NCI-H345 treated with DMSO at 0.1 percent for 48 hours (cell line): ENCODE measurements around the gene ARHGAP26.
A peak's percentile ranks its signal among the peaks of the same experiment; 100 is the strongest.

Experiments
- DNase-seq: peaks from one replicate; lab custom pipeline; 2025; ENCODE audit not compliant: unreplicated experiment; lab: John Stamatoyannopoulos, UW

Gene ARHGAP26

DNA sequence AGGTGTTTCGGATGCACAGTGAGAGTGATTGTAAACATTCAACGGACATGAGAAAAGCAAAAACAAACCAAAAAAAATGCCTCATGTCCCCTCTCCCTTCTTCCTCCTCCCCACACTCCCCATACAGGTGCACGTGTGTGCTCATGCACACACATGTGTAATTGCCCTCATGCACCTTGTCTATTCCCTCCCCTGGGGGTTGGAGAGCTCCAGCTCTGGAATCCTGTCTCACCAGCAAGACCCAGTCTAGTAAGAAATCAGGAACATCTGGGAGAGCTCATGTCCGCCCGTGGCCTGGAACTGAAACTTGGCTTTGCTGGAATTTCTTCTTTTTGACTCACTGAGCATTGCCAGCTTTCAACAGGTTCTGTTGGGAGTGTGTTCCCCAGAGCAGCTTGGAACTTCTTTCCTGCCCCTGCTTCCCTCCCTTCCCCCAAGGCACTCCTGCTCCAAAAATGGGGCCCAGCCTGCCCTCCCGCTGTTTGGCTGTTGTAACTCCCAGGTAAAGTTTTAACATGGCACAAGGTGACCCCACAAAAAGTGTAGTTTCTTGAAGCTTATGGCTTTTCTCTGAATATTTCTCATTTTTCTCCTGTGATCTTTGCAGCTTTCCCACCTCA lies 443.2 kb downstream of the ARHGAP26 start:
- DNase-seq: no peak

DNA sequence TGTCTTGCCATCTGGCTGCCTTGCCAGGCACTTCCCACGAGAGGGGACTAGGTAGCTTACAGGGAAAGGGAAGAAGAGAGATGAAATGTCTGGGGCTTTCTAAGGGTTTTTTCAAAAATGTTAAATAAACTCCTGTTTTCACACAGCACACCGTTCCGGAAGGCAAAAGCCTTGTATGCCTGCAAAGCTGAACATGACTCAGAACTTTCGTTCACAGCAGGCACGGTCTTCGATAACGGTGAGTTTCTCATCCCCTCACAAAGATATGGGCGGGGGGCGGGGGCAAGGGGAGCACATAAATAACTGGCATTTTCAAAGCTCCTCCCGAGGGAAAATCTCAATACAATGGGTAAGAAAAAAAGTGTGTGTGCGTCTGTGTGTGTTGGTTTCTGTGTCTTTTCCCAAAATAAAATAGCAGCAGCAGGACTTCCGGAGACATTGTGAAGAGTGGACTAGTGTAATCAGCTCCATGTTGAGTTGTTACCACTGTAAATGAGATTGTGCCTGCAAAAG lies 443.7 kb downstream of the ARHGAP26 start:
- no peak for DNase-seq

DNA sequence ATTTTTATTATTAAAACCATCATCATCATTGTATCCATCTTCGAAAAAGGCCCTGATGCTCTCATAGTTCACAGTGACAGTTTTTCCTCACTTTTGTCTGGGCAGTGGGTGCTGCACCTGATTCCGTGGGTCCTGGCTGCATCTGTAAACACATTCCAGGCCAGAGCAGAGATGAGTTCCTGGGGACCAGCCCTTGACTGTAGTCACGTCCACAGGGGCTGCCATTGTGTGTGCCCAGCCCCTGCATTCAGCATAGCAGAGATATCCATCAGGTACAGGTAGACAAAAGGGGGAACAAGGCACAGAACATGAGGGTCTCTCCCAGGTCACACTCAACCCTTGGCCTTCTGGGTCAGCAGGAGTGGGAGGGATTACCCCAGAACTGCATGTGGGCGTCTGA lies 444.3 kb downstream of the ARHGAP26 start:
- DNase-seq: no peak

DNA sequence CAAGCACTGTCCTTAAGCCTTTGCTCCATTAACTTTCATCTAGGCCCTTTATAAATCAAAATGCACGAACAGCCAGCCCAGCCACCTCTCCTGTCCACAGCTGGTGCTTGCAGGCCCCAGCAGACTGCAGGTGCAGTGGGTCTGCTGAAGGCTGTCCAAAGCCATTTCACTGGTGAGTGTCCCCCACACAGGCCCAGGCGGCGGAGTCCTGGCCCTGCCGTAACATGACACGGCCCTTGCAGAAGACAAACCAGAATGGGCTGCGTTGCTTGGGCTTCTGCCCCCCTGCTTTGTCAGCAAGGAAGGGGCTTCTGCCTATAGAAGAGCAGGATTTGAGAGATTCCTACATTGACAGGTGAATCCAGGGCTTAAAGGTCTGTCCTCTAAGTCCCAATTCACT lies 444.7 kb downstream of the ARHGAP26 start:
- no peak for DNase-seq

DNA sequence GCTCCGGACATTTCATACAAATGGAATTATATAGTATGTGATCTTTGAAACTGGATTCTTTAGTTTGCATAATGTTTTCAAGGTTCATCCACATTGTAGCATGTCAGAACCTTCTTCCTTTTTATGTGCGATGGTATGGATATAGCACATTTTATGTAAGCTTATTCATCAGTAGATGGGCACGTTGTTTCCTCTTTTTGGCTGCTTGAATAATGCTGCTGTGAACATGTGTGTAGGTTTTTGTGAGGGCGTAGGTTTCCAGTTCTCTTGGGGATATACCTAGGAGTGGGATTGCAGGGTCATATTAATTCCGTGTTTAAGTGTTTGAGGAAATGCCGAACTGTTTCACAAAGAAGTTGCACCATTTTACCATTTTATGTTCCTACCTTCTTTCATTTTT lies 445.5 kb downstream of the ARHGAP26 start:
- no peak for DNase-seq

DNA sequence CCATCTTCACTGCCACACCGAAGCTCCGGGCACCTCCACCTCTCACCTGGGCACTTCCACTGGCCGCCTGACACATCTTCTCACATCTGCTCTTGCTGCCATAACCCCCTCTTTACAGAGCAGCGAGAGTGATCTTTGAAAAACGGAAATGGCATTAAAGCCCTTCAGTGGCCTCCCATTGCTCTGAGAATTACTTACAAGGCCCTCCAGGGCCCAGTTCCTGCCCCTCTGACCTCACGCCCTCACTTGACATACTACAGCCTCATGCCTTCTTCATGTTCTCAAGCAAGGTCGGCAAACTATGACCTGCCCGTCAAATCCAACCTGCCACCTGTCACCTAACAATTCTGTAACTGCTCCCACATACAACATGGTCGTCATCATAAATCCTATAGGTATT lies 446.0 kb downstream of the ARHGAP26 start:
- DNase-seq: no peak

DNA sequence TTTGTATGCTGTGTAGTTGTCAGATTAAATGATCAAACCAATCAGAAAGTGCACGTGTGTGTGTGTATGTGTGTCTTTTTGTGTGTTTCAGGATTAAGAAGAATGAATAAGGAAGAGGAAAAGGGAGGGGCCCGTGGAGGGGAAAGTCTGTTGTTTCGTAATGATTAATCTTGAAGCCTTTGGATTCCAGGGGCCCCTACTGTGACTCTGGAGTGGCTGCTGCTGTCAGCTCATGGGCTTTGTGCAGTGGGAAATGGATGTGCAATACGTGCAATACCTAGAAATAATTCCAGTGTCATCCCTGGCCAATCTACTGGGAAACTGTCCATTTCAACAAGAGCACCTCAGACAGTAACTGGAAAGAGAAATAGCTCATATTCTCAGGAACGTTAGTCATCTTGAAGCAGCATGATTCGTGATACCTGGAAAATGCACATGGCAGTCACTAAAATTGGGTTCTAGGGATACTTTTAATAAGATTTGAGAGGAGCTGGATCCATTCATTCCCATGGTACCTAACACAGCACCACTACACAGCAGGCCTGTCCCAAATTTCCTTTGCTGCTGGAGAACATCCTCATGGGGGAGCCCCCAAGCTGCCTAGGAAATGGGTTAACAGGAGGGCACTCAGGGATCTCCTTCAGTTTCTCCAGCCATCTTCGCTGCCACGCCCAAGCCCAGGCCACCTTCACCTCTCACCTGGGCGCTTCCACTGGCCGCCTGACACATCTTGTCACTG lies 447.1 kb downstream of the ARHGAP26 start:
- no peak for DNase-seq

DNA sequence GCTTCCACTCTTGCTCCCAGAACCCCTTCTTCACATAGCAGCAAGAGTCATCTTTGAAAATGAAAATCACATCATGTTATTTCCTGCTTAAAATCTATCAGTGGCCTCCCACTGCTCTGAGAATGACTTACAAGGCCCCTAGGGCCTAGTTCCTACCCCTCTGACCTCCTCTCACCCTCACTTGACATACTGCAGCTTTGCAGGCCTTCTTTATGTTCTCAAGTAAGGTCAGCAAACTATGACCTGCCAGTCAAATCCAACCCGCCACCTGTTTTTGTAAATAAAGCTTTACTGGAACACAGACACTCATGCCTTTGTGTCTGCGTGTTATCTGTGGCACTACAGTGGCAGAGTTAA lies 447.6 kb downstream of the ARHGAP26 start:
- DNase-seq: no peak

DNA sequence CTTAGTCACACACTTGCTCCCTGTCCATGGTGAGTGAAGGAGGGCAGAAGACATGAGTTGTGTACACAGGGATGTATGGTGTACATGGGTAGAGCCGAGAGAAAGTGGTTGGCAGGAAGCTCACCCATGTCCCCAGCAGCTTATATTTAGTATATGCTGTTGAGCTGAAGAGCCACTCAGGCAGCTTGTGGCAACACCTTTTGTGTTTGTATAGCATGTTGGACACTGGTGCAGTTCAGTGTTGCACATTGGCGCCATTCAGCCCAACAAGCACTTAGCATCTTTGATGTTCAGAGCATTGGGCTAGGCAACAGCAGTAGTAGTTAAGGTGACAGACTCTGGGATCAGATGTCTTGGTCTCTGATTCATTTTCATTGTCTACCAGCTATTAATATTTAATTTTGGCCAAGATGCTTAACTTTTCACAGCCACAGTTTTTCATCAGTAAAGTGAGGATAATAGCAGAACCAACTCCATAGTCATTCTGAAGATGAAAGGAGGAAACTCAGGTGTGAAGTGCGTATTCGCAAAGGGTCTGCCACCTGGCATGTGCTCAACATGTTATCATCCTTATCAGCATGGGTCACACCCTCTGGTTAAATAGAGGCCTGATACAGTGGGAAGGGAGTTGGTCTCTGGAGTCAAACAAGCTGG lies 448.5 kb downstream of the ARHGAP26 start:
- DNase-seq: peak; percentile 15

DNA sequence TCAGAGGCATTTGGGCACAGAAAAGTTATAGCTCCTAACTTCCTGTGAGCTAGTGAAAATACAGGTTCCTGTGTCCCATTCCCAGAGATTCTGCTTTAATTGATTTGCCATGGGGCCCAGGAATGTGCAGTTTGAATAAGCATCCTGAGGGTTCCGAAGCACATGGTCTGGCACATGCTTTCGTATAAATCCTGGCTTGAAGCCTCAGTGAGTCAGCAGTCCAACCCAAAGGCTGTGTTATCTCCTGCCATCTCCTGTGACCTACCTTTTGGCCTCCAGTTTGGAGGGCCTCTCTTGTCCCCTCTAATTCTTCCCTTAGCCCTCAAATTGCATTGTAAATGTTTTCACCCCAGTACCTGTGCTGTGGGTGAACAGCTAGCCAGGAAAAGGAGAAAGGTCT lies 449.5 kb downstream of the ARHGAP26 start:
- no peak for DNase-seq

DNA sequence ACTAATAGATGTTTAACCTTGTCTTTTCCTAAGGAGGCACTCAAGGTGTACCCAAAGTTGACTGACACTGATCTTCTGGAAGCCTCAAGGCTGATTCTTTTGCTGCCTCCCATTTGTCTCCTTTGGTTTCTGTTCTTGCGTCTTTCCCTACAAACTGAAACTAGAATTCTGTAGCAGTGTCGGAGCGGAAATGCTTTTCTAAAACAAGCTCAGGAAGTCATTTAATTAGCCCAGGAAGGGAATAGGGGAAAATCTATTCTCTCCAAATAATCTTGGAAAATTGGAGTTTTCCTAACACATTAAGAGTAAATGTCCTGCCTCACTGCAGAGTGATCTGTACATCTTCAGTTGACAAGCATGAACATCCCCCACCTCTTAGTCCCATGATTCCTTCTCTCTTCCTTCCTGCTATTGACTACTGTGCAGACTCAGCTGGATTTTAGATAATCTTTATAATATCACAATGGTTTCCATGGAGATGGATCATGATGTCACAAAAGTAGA lies 450.6 kb downstream of the ARHGAP26 start:
- no peak for DNase-seq

DNA sequence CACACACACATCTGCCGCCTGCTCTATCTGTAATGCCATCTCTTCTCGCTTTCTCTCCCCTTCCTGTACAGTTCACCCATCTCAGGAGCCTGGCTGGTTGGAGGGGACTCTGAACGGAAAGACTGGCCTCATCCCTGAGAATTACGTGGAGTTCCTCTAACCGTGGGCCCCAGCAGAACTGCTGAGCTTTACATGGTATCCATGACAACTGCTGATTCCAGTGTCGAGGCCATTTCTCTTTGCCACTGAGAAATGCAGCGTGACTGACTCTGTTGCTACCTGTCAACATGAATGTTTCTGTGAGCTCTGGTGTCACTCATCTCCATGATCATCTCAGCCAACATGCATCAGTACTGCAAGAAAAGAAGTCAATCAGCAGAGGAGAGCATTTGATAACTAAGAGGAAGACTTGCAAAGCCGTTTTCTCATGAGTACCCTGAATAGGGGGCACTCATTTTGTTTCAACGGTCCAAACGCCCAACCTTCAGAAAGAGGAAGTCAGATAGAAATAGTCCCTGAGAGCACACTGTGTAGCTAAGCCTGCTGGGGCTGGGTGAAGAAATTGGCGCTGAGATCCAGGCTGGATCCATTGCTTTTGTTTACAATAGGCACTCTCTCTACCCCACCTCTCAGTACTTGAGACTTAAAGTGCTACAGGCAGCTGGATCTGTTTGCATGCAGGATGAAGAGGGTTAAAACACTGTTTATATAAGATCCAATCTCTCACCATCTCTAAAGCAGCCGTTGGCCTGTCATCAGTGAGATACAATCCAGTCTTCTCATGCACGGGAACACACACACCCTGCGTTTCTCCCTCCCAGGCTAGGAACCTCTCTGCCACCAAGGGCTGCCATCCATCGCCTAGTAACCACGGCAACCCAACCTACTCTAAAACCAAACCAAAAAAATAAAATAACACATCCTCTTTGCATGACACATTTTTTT lies 452.4 kb downstream of the ARHGAP26 start:
- peak; percentile 94 for DNase-seq

DNA sequence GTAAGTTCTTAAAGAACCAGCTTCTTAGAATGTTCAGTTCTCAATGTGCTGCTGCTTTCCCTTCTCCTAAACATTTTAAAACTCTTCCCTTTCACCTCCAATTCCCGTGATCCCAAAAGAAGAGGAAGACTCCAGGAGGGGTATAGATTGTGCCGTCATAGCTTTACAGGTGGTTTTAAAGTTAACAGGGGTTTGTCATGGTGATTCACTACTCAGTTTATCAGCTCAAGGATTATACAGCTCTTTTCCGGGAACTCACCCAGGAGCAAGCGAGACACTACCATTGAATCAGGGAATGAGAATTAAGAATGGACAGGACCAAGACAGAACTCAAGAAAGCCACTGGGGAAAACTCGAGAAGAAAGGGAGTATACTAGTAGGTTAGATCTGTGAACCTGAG lies 454.5 kb downstream of the ARHGAP26 start:
- DNase-seq: no peak

DNA sequence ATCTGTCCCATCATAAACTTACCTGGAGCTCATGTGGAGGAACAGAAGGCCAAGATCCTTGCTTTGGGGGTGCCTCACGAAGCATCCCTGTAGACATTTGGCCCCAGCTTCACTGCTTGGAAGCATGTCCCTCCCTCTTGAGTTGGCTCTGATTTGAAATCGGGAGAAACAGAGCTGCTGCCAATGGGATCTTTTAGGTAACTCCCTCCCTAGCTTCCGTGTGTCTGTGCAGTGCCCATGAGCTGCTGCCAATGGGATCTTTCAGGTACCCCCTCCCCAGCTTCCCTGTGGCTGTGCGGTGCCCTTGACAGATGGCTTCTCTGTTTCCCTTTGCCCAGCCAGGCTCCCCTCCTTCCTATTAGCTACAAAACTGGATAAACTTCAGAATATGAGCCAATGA lies 455.3 kb downstream of the ARHGAP26 start:
- DNase-seq: no peak

DNA sequence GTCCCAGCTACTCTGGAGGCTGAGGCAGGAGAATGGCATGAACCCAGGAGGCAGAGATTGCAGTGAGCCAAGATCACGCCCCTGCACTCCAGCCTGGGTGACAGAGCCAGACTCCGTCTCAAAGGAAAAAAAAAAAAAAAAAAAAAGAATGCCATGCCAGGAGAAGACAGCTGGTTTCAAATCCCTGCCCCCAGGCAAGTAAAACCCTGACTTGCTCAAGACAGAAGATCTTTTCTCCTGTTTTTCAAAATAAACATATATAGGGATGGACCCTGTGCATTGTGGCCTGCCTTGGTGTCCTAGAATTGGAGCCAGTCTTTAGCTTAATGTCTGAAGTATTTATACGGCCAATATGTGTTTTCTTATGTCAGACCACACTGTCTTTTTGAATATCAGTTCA lies 456.2 kb downstream of the ARHGAP26 start:
- no peak for DNase-seq

DNA sequence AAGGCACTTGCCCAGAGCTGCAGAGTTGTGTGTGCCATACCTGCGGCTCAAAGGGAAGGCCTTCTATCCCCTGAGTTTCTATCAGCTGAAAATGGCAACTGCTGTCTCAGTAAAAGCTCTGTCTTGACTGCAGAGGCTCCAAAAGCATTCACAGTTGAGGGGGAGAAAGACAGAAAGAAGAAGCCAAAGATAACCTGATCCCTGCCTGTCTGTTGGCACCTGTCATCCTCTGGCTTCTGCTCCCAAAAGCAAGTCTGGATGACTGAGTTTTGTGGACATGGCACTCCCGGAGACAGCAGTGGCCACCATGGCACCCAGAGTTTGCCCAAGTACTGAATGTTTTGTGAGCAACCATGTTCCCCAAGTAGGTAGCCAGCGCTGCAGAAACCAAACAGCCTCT lies 456.7 kb downstream of the ARHGAP26 start:
- no peak for DNase-seq

DNA sequence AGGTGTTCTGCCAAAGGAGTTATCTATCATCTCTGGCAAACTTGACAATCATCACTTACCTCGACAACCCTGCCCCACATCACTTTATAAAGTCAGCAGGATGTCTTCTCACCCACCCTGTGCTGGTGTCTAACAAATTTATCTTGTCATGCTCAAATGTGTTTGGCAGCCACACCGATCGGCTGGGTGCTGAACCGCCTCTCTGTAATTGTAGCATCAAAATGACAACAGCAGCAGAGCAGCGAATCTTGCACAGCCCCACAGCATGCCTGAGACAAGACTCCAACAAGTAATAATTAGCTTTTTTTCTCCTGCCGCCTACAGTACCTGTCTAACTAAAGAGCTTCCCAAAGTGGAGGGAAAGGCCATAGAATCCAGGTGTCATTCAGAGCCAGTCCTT lies 457.1 kb downstream of the ARHGAP26 start:
- DNase-seq: no peak

DNA sequence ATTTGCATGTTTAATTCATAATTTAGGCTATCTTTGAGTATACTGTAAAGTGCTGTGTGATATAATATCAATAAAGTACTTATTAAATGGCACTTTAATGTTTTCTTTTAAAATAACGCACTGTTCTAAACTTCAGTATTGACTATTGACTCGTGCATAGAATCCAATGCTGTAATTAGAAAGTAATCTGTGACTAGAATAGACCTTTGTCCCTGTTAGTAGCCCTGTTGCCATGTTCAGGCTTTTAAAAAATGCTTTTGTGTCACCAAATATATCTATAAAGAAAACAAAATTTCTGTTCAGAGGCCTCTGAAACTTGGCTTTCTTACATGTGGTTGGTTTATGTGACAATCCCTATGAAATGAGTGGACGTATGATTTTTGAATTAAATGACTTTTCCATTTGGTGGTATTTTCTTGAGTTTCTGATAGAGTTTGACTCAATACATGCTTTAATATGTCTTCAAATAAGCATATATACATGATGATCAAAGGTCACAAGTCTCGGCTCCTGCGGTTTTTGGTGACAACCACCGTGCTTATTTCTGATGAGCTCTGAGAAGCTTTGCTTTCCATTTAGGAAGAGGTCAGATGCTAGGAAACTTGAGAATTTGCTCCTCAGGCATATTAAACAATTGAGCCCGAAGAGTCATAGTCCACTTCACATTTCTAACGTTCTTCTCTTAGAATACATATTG lies 458.6 kb downstream of the ARHGAP26 start:
- DNase-seq: no peak

DNA sequence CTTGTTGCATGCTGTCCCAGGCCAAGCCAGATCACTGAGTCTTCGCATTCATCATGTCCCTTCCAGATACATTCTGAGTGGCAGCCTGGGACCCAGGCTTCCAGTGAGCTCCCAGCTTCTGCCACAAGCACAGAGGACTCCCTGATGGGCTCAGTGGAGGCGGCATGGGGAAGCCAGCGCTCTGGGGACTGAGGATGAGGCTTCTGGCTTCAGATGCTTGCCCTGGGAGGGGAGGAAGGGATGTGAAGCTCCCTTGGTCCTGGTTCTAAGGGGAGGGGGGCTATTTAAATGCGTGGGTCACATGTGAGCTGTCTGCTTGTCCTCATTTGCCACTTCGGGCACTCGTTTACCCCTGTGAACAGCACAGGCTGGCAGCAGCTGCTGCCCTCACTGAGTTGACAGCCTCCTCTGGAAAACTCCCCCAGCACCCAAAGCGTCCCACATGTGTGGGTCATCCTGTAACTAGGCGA lies 459.3 kb downstream of the ARHGAP26 start:
- no peak for DNase-seq
